CD1c-positive myeloid dendritic cell (primary cell): ENCODE measurements around the gene CAMKK2.
A peak's percentile ranks its signal among the peaks of the same experiment; 100 is the strongest.
"Not testable (repeated sequence)": the region's sequence is repeated elsewhere in the genome, so short reads cannot be mapped to it uniquely, and the experiment has no call there.

ENCODE experiments used
- DNase-seq: peaks from one replicate; pipeline ENCODE4 v3.0.0-alpha.2; 2016; ENCODE audit errors: extremely low spot score

Gene CAMKK2

DNA sequence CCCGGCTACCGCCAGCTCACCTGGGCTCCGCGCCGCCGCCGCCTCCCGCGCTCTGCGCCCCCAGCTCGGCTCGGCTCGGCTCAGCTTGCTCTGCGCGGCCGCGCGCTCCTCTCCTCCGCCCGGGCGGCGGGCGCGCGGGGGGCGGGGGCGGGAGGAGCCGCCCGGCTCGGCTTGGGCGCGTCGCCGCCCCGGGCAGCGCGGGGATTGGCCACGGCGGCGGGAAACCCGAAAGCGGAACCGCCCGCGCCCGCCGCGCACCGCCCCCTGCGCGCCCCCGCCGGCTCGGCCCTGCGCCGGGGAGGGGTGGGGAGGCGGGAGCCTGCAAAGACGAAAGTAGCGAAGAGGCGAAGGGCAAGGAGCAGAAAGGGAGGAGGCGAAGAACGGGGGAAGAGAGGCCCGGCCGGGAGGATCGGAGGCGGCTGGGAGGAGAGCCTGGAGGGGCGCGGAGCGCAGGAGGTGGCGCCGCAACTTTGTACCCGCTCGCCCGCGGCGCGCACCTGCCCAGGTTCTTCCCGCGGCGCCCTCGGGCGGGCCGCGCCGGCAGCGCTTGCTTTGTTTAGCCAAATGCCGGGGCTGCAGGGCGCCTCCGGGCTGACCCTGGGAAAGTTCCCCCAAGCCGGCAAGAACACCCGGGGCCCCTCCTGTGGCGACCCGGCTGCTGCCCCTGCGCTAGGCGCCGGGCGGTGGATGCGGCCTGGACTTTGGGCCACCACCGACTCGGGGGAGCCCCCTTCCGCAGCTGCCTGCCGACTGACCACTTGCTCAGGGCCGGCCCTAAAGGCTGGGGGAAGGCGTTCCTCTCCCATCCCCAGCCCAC lies at the start of gene CAMKK2:
TSS of gene CAMKK2 (minus strand) at position 92 of the 817 bp plus-strand sequence. CDS start 22,183 bp downstream, outside the sequence.
- peak; percentile 96 for DNase-seq

DNA sequence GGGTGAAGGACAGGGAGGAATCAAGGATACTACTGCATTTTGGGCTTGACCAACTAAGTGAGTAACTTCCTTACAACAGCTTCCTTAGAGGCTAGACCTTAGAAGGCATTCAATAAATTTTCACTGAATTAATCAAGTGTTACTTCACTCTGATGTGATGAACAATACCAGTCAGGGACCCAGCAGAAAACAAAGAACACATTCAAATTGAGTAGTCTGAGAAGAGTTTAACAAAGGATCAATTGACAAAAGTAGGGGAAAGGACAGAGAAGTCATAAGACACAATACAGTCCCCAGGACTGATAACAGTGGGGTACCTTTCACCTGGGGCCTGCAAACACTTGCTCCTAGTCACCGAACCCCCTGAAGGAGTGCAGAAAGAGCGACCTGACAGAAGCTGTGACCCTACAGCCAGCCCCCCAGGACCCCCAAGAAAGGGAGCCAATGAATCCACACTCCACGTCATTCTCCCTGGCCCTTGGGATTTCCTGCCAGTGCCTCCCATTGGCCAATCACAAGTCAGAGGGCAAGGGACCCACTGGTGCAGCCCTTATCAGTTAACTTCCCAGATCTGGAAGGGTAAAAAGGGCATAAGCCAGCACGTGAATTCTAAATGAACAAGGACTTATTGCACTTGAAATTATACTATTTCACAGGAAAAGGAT lies 48.8 kb upstream of the CAMKK2 start:
- no peak for DNase-seq

DNA sequence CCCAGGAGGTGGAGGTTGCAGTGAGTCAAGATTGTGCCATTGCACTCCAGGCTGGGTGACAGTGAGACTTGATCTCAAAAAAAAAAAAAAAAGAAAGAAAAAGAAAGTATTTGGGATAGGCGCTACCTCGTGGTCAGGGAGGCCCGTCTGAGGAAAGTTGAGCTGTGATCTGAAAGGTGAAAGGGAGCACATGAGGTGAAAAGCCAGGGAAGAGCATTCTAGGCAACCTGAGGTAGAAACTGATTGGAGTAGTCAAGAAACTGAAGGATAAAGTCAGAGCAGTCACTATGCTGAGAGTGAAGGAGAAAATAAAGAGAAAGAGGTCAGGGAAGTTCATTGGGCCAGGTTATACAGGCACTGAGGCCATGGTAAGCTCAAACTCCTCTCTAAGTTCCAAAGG lies 48.0 kb upstream of the CAMKK2 start:
- DNase-seq, result no peak

DNA sequence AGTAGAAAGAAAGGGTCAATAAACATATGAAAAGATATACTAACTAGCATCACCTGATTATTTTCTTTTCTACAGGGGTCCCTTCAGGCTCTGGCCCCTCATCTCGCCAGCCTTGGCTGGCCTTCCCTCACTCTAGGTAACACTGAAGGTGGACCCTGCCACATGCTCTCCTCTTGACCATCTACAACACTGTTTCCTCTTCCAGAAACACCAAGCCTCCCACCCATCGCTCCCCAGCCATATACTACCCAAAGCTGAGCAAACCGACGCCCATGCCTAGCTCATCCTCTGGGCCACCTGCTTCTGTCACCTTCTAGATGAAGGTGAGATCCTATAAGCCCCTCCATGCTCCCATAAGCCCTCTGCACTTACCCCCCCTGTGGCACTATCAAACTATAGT lies 40.9 kb upstream of the CAMKK2 start:
- no peak for DNase-seq

DNA sequence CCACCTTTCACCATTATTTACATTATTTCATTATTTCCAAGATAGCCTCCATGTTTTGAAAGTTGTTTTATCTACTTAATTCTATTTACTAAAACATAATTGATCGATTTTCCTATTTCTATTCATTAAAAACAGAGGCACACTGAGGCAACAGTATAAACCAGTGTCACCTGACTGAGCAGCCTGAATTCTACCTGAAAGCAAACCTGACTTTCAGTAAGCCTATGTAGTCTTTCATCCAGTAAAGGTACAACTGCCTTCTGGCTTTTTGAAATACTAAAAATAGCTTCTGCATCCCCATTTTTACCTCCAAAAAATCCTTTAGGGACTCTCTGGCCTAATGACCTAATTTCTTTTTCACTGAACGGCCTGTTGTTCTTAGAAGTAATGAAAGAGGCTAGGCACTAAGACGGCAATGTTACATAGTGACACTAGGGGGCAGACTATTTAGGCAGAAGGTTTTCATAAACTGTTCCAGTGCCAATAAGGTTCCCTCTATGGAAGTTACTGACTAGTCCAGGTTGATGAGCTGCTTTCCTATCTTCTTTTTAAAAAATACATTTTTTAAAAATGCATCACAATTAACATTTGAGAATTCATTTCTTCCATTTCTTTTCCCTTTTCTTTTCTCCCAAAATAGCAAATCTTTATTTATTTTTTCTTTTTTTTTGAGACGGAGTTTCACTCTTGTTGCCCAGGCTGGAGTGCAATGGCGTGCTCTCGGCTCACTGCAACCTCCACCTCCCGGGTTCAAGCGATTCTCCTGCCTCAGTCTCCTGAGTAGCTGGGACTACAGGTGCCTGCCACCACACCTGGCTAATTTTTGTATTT lies 38.2 kb upstream of the CAMKK2 start:
- DNase-seq, result peak; percentile 70

DNA sequence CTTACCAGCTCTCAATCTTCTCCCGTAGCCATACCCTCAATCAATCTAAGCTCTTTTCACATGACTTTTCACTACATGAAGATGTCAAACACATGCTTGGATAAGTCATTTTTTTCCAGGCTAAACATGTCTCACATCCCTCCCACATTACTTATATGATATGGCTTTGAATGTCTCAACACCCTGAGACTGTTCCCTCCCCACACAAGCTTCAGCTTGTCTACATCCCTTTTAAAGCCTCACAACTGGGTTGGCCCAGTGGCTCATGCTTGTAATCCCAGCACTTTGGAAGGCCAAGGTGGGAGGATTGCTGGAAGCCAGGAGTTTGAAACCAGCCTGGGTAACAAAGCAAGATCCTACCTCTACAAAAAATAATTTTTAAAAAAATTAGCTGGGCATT lies 37.2 kb upstream of the CAMKK2 start:
- DNase-seq, result no peak

DNA sequence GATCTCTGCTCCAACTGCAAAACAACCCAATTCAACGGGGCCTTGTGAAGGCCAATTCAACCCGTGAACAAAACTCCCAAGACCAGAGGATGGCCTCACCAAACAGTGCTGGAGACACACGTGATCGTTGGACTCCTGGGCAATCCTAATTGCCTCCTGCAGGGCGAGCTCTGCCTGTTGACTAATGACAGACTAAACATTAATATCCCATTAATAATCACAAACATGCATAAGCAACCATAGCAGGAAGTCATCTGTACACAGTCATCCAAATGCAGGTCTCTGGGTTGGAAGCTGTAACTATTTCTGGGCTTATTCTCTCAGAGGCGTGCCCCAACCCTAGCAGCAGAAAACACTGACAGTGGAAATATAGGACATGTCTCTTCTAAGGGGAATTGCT lies 34.7 kb upstream of the CAMKK2 start:
- DNase-seq, result no peak

DNA sequence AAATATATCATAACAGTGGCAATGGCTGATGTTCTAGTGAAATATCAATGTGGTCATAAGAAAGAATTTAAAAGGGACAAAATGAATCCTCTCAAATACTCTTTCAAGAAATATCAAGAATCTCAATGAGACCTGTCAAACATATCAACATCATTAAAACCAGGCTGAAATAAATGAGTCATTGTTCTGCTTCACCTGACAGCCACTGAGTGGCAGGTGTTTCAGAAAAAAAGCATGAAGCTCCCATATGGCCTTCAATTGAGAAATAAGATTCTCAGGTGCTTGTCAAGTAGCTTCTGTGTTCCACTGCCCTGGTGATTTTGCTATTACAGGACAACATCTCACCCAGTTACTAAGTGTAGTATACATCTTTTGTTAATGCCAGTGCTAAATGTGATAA lies 34.2 kb upstream of the CAMKK2 start:
- no peak for DNase-seq

DNA sequence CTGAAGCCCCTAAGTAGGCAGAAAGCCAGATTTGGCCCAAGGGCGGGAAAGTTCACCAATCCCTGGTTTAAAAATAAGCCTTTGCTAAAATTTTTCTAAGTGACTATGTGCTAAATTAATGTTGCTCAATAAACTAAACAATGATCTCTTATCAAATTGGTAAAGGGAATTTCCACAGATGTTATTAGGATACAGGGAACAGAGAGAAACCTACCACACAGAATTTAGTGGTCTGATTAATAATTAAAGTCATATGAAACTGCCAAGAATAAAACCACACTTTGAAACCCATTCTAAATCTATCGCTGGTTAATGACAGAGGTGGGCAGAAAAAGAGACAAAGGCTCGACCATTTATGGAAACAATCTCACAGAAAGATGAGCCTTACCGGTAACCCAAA lies 33.7 kb upstream of the CAMKK2 start:
- no peak for DNase-seq

DNA sequence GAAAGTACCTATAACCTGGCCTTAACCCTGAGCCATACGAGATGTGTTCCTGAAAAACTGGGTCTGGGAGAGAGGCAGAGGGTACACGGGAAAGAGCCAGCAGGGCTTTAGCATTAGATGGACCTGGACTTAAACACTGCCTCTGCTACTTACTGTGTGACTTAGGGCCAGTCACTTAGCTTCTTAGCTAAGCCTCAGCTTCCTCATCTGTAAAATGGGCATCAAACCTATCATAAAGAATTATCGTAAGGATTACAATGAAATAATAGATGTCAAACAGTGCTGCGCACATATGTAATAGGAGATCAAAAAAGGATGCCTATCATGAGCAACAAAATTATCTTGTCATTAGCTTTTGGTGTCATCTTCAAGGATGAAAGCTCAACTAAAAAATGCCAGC lies 32.1 kb upstream of the CAMKK2 start:
- DNase-seq, result no peak

DNA sequence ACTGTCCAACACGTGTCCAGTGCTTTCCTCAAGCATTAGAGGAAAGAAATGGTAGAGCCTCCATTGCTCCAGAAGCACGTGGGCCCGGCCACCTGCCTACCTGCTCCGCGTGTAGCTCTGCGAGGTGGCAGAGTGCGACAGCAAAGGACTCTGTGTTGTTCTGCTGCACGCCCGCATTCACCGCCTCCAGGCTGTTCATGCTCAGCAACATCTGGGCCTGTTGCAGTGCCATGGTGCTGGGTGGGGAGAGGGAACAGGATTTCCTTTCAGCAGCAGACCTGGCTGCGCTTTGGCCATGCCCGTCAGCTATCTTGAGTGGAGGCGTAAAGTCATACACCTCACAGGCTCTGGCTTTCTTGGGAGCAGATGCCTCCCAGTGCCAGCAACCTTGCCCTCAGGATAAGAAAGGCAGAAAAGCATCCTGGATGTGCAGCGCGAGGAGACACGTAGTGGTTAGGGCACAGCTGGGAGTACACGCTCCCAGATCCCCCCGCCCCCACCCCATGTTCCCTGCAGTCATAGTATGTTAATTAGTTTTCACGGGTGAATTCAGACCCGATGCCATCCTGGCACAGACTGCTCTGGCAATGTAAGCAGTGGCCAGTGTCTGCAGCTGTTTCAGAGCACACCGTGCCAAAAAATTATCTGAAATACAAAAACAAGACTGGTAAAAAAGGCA lies 30.6 kb upstream of the CAMKK2 start:
- no peak for DNase-seq

DNA sequence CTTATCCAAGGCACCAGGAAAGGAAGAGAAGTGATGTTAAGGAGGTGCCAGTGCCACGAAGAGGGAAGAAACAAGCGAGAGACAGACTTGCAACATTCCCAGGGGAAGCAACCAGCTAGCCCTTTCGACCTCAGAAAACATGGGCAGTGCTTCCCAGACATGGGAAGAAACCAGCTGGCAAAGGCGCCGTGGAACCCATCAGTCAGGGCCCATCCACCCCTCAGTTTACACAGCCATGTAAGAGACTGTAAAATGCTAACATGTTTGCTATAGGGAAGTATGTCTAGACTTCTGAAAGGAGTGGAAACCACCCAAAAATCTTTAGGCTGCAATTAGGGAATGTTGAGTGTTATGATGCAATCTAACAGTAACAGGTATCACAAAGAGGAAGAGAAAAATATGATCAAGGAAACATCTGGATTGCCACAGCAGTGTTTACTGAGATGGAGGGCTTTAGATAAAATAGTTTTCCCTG lies 29.4 kb upstream of the CAMKK2 start:
- peak; percentile 19 for DNase-seq

DNA sequence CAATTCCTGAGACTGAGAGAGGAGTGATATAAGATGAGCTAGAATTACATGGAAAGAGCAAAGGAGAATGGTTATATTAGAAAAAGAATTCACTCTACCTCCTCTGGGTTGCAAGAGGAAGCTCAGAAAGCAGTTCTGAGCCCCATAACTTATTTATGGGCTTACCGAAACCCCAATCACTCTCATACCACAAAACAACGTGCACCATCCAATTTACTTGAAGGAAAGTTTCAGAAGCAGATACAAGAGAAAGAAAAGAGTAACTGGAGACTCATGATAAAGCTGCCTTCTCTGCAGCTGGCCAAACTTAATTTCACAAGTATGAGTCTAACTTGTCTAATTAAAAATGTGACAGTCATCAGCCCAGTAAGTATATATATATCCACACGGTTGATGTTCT lies 27.4 kb upstream of the CAMKK2 start:
- DNase-seq, result no peak

DNA sequence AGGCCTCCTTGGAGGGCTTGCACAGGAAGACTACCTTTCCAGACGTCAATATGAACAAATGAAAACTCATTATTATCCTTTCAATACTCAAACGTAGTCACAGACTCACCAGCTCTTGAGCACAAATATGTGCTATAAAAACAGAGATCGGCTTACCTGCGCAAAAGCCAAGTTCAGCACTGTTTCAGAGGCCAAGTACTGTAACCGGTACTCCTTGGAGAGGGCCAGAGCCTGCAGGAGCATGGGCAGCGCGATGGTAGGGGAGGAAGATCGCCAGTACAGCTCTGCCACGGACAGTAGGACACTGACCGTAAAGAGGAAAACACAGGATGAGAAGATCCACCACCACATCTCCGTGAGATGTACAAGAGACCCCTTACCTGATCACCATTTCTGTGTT lies 21.6 kb upstream of the CAMKK2 start:
- no peak for DNase-seq

DNA sequence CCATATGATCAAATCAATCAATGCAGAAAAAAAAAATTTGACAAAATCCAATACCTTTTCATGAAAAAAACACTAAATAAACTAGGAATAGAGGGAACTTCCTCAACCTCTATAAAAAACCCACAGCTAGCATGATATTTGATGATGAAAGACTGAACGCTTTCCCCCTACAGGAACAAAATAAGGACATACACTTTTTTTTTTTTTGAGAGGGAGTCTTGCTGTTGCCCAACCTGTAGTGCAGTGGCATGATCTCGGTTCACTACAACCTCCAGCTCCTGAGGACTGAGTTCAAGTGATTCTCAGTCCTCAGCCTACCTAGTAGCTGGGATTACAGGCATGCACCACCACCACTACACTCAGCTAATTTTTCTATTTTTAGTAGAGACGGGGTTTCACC lies 17.9 kb upstream of the CAMKK2 start:
- DNase-seq, result peak; percentile 50

DNA sequence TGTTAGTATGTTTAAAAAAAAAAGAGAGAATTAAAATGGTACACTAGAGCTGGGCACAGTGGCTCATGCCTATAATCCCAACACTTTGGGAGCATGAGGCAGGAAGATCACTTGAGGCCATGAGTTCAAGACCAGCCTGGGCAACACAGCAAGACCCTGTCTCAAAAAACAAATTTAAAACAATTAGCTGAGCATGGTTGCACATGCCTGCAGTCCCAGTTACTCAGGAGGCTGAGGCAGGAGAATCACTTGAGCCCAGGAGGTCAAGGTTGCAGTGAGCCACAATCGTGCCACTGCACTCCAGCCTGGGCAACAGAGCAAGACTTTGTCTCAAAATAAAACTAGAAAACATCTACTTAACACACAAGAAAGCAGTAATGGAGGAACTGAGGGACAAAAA lies 13.7 kb upstream of the CAMKK2 start:
- not testable (repeated sequence) for DNase-seq

DNA sequence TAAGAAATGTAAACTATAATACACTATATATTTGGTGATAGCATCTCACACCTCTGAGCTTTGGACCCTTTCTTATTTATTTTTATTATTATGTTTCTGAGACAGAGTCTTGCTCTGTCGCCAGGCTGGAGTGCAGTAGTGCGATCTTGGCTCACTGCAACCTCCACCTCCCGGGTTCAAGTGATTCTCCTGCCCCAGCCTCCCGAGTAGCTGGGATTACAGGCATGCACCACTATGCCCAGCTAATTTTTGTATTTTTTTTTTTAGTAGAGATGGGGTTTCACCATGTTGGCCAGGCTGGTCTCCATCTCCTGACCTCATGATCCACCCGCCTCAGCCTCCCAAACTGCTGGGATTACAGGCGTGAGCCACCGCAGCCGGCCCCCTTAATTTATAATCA lies 10.9 kb upstream of the CAMKK2 start:
- DNase-seq, result not testable (repeated sequence)

DNA sequence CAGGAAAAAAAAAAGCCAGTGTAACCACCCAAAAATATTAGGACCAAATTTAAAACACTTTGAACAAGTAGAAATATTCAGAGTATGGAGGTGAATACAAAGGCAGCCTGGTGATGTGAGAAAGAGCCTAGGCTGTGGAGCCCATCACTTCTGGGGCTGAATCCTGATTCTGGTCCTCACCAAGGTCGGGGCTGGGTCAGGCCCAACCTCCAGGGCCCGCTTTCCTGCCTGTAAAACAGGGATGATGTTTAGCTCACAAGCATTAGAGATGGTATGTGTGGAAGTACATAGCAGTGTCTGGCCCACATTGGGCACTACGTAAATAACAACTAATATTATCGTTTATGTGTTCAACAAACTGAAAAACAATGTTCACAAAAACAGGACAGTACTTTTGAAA lies 7.8 kb upstream of the CAMKK2 start:
- DNase-seq, result no peak

DNA sequence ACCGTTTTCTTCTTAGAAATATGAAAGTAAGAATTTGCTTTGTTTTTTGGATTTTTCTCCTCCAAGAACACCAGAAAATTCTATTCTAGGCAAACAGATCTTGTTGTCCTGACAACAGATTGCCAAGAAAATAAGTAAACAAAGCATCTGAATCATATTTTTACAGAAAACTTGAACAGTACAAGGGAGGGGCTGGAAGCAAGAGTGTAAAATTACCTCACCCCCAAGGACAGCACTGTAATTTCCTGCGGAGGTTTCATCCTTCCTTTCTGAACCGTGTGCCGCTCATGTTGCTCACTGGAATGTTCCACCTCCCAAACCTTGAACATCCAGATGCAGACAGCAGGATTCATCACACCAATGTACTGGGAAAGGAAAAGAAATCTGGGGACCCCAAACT lies 5.4 kb upstream of the CAMKK2 start:
- DNase-seq, result peak; percentile 49

DNA sequence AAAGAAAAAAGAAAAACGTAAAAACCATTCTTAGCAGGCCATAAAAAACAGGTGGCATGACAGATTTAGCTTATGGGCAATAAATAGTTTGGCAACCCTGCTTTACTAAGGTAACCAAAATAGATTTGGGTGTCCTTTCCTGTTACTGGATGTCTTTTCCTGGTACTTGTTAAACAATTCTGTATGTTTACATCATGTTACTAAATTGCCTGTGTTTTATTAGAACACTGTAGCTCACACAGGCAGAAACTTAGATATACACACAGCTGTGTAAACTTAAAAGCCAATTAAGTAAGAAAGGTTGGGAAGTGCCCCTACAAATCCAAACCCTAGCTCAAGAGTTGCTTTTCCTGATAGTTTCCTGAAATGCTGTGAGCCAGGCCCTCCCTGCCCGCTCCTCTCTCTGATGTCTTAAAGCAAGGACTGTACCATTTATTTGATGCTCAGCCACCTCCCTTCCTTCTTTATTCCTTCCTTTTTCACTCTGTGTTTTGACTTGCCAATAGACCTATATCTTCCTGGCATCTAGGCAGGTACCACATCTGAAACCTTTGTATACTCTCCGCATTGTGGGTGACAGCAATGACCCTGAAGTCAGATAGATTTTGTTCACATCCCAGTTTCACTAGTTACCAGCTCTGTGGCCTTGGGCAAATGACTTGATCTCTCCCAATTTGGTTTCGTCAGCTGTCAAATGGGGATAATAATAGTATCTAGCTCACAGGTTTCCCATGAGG lies 3.7 kb upstream of the CAMKK2 start:
- DNase-seq, result no peak

DNA sequence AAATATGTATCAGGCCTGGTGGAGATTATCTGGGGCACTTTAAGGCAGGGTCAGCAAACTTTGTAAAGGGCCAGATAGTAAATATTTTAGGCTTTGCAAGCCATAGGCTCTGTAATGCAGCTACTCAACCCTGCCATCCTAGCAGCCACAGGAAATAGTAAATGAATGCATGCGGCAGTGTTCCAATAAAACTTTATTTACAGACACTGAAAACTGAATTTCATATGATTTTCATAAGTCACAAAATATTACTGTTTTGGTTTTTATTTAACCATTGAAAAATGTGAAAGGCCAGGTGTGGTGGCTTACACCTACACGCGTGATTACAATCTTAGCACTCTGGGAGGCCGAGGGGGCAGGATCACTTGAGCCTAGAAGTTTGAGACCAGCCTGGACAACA lies 3.2 kb upstream of the CAMKK2 start:
- no peak for DNase-seq
